Gastroesophageal sphincter (tissue), 4 donors: ENCODE results near the gene ADAMTS7. TPM values are rescaled to one million over a fixed set of nuclear protein-coding genes. Genes with fewer than 3 reads are reported as not detected.
"Not testable (repeated sequence)": the region's sequence is repeated elsewhere in the genome, so short reads cannot be mapped to it uniquely, and the experiment has no call there.

Experiments
- ATAC-seq: fragments of 150-250 bp; one replicate; pipeline ENCODE4 v1.9.1; 2016; ENCODE audit warnings: mild to moderate bottlenecking, moderate library complexity
- H3K27ac ChIP-seq, 4 donors: fragments of 200-600 bp; sonication (generic) in 3 of 4; 1 replicate in 3 of 4; 2 replicates in 1 of 4; pipeline ENCODE4 v1.5.1; 2016 to 2019
- H3K27me3 ChIP-seq: fragments of 200-600 bp; sonication (generic); one replicate; pipeline ENCODE4 v1.5.1; 2019
- H3K36me3 ChIP-seq, 2 donors: fragments of 200-600 bp; sonication (generic); one replicate each; pipeline ENCODE4 v1.5.1; 2019; ENCODE audit warnings: control low read depth in 1 of 2
- H3K4me1 ChIP-seq, 3 donors: fragments of 200-600 bp; sonication (generic); 1 replicate in 2 of 3; 2 replicates in 1 of 3; pipeline ENCODE4 v1.5.1; 2016 to 2019; ENCODE audit warnings: control low read depth in 2 of 3
- H3K4me3 ChIP-seq, 2 donors: fragments of 200-600 bp; sonication (generic); one replicate each; pipeline ENCODE4 v1.5.1; 2019; ENCODE audit warnings: mild to moderate bottlenecking in 1 of 2, moderate library complexity in 1 of 2
- H3K9me3 ChIP-seq, 3 donors: fragments of 200-600 bp; sonication (generic); one replicate each; pipeline ENCODE4 v1.5.1; 2017 to 2019; ENCODE audit warnings: control low read depth in 2 of 3
- EP300 ChIP-seq: sonication (generic); formaldehyde crosslinking; IDR thresholded peaks from one replicate; pipeline ENCODE4 v1.6.1; 2017; ENCODE audit warnings: antibody characterized with exemption, mild to moderate bottlenecking
- POLR2A ChIP-seq, 2 donors: fragments of 450-650 bp; IDR thresholded peaks; one replicate each; pipeline ENCODE4 v1.6.1; 2017; ENCODE audit warnings: antibody characterized with exemption in 2 of 2, mild to moderate bottlenecking in 2 of 2, moderate library complexity in 1 of 2
- POLR2AphosphoS5 ChIP-seq: sonication (generic); formaldehyde crosslinking; IDR thresholded peaks from one replicate; pipeline ENCODE4 v1.6.1; 2017; ENCODE audit warnings: antibody characterized with exemption
- WGBS, 2 donors: methylation state at CpG; one replicate each; pipeline ENCODE4 v1.1.5; 2018; ENCODE audit warnings: low coverage in 1 of 2; 5-methylcytosine and 5-hydroxymethylcytosine counted together
- total RNA-seq, 4 donors: library from RNA; depleted of rRNA; stranded (reverse); fragments of >200 nt; gene quantifications; one replicate each; pipeline ENCODE4 v1.1.0, GENCODE V29; 2016
- TF ChIP-seq, protein P1 (sequence below), 4 experiments: fragments of 200-600 bp in 2 of 4; fragments of 450-650 bp in 2 of 4; sonication (generic) in 1 of 4; IDR thresholded peaks; one replicate each; pipeline ENCODE4 v1.5.1; 2017 to 2019; ENCODE audit warnings: antibody characterized with exemption in 4 of 4, mild to moderate bottlenecking in 2 of 4, moderate library complexity in 2 of 4

The ADAMTS7 gene
- total RNA-seq, 4 donors from 2014 or later = 2.6 to 9.7 (median 4.4) TPM

DNA sequence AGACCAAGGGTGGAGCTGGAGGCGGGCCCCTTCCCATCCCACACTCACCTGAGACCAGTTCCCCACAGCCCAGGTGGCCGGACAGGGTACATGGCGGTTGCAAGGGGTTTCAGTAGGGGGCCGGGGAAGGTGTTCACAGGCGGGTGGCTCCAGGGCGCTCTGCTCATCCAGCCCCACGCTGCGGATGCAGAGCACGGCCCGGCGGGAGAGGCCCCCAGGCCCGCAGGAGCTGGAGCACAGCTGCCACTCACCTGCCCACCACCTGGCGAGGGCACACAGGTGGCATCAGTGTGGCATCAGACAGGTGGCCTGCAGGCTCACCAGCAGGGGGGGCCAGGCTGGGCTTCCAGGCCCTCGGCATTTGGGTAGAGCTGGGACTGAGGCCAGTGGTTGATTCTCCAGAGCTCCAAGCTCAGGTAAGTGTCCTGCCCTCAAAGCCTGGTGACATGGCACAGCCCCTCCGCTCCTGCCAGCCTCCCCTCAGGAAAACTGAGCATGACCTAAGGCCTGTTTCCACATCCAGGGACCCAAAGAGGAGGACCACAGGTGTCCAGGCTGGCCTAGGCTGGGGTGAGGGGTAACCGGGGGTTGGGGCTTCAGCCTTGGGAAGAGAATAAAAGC, 43.8 kb downstream of the ADAMTS7 start:
- Histone ChIP-seq H3K36me3 (no peaks in the 10 kb centered on the region), H3K9me3 (no peaks in the 10 kb centered on the region), H3K4me1 (no peaks in the 10 kb centered on the region), H3K27me3 (no peaks in the 10 kb centered on the region), H3K27ac (no peak overlapping the region), H3K4me3 (no peak overlapping the region)
- TF ChIP-seq, protein P1, sequence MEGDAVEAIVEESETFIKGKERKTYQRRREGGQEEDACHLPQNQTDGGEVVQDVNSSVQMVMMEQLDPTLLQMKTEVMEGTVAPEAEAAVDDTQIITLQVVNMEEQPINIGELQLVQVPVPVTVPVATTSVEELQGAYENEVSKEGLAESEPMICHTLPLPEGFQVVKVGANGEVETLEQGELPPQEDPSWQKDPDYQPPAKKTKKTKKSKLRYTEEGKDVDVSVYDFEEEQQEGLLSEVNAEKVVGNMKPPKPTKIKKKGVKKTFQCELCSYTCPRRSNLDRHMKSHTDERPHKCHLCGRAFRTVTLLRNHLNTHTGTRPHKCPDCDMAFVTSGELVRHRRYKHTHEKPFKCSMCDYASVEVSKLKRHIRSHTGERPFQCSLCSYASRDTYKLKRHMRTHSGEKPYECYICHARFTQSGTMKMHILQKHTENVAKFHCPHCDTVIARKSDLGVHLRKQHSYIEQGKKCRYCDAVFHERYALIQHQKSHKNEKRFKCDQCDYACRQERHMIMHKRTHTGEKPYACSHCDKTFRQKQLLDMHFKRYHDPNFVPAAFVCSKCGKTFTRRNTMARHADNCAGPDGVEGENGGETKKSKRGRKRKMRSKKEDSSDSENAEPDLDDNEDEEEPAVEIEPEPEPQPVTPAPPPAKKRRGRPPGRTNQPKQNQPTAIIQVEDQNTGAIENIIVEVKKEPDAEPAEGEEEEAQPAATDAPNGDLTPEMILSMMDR (IDR thresholded peaks at IDR 0.05) = no peak
- TF ChIP-seq POLR2AphosphoS5 (no peak), EP300 (no peak), POLR2A (IDR thresholded peaks at IDR 0.05) (no peak)
- ATAC-seq = no peak
- WGBS, 2 donors = no CpG with 5 or more reads among the region's 16 CpGs

DNA sequence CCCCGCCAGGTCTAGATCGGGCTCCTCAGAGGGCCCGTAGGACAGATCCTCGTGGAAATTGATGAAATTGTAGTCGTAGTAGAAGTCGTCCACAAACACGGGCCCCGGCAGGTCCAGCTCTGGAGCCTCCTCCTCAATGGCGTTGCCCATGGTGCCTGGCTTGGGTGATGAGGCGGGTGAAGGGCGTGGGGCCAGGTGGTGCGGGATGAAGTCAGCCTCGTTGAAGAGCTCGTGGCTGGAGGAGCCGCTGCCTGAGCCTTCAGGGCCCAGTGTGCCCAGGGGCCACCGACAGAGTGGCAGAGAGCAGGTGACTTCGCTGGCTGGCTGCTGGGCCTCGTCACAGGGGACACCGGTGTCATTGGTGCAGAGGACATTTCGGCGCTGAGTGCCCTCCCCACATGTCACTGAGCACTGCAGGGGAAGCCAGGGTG, 44.6 kb downstream of the ADAMTS7 start:
- ATAC-seq, H3K27ac ChIP-seq: not testable (repeated sequence)
- no CpG with 5 or more reads among the region's 21 CpGs for WGBS, 2 donors

DNA sequence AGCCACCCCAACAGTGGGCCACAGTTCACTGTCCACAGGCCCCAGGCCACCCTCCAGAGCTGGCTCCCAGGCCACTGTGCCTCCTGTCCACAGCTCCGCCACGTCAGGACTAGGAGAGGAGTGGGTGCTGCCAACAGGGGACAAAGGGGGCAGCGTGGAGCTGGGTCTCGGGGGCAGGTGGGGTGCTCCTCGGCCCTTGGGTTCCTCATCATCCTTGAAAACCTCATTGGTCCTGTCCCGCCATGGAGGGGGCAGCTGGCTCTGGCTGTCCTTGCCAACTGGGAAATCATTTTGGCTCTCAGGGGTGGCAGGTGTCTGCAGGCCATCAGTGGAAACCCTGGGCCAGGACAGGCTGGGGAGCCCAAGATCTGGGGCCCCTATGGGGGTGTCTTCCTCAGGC, 45.2 kb downstream of the ADAMTS7 start:
- TF ChIP-seq POLR2AphosphoS5 = no peak
- no peak for TF ChIP-seq EP300
- TF ChIP-seq POLR2A (IDR thresholded peaks at IDR 0.05) = no peak
- TF ChIP-seq, protein P1 (IDR thresholded peaks at IDR 0.05) = no peak
- 80% methylated on average over 1 of the region's 6 CpGs; no CpG with 5 or more reads in 1 of the 2 donors for WGBS, 2 donors
- ATAC-seq = no peak
- H3K9me3 ChIP-seq = no peaks in the 10 kb centered on the region
- no peak overlapping the region for H3K27ac ChIP-seq
- H3K36me3 ChIP-seq = no peaks in the 10 kb centered on the region
- peaks cover 0 to 9% (median 0%) of the 10 kb centered on the region in 3 donors for H3K4me1 ChIP-seq
- no peak overlapping the region for H3K4me3 ChIP-seq
- no peaks in the 10 kb centered on the region for H3K27me3 ChIP-seq

More for the DNA sequence above, 44.6 kb downstream of the ADAMTS7 start:
- not testable (repeated sequence) for H3K4me3 ChIP-seq, H3K4me1 ChIP-seq, H3K36me3 ChIP-seq, H3K9me3 ChIP-seq, H3K27me3 ChIP-seq

DNA sequence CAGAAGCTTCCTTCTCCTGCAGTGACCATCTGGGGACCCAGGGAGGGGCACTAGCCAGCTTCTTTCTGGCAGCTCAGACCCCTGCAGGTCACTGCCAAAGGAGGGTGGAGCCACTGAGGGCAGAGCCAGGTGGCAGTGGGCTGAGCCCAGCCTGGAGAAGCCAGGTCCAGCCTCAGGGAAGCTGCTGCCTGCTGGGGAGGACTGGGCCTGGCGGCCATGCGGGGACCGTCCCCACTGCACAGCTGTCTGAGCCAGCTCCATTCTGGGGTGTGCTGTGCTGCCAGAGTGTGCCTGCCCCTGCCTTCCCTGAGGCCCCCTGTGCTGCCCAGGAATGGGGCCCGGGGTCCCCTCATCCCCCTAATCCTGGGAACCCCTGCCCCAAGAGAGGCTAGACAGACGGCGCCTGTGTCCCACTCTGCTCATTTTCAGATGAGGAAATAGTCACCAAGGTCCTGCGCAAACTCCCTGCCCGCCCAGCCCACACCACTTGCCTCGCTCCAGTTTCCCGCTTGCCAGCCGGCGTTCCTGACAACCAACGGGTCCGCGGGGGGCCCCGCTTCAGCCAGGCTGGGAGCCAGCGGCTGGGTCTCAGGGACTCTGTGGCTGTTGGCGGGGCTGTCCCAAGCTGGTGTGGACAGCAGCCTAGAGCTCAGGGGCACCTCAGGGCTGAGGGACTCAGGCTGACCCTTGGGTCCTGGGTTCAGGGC, 46.0 kb downstream of the ADAMTS7 start:
- H3K9me3 ChIP-seq, ATAC-seq, H3K36me3 ChIP-seq, H3K27ac ChIP-seq, H3K4me3 ChIP-seq, H3K27me3 ChIP-seq: not testable (repeated sequence)
- 100% methylated on average over 3 of the region's 18 CpGs; no CpG with 5 or more reads in 1 of the 2 donors for WGBS, 2 donors
- H3K4me1 ChIP-seq = peaks cover 0 to 14% (median 0%) of the 10 kb centered on the region in 3 donors

DNA sequence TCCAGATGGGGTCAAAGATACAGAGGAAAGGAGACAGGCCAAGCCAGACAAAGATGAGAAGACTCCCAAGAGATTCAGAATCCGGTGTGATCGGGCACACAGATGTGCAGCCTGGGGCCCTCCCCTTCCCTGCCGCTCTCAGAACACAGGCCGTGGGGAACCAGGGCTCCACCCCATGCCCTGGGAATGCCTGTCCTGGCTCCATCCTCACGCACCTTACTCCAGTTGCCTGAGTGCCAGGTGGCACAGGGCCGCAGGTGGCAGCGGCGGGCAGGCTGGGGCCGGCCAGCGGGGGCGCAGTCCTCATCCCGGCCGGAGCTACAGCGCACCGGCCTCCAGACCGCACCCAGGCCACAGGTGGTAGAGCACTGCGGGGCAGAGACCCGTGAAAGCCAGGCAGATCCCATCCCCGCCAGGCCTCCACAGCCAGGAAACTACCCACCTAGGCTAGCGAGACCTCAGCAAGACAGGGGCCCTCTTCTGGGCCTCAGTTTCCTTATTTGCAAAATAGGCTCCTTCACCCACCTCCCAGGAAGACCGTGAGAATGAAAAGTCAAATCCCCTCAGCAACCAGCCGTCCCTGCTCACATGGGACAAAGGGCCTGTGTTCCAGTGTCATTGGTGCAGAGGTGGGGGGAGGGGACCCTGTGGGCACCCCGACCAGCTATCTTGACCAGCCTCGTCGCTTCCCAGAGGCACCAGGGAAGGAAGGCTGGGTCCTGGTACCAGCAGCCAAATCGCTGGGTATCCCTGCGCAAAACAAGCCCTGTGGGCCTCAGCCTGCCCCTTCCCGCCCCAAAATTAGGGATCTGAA, 46.7 kb downstream of the ADAMTS7 start:
- not testable (repeated sequence) for H3K27ac ChIP-seq

DNA sequence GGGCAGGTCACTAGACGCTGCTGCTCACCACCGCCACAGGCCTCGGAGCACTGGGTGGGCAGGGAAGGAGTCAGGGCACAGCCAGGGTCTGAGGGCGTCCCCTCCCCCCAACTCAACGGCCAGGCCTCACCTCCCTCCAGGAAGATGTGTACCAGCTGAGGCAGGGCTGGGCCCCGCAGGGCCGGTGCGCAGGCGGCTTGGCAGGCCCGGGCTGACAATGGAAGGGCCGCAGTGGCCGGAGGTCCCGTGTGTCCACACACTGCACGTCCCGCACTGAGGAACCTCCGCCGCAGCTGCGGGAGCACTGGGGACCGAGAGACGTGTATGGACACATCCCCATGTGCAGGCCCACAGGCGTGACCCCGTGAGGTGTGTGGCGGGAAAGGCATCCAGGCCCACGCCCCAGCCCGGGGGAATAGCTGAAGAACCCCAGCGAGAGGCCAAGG, 47.4 kb downstream of the ADAMTS7 start:
- Histone ChIP-seq H3K4me3 (no peak overlapping the region), H3K27me3 (no peaks in the 10 kb centered on the region), H3K36me3 (no peaks in the 10 kb centered on the region), H3K27ac (no peak overlapping the region), H3K9me3 (no peaks in the 10 kb centered on the region), H3K4me1 (peaks cover 2 to 28% (median 11%) of the 10 kb centered on the region in 3 donors)
- WGBS, 2 donors = no CpG with 5 or more reads among the region's 26 CpGs
- no peak for TF ChIP-seq POLR2A (IDR thresholded peaks at IDR 0.05)
- TF ChIP-seq, protein P1 (IDR thresholded peaks at IDR 0.05) = no peak
- TF ChIP-seq POLR2AphosphoS5 = no peak
- no peak for ATAC-seq

More for the DNA sequence above, 46.7 kb downstream of the ADAMTS7 start:
- whole genome bisulfite sequencing, 2 donors = 60 to 85% methylated on average over 1 to 4 of the region's 28 CpGs
- H3K9me3 ChIP-seq, H3K27me3 ChIP-seq, ATAC-seq, H3K4me3 ChIP-seq, H3K36me3 ChIP-seq: not testable (repeated sequence)
- peaks cover 2 to 21% (median 6%) of the 10 kb centered on the region in 3 donors for H3K4me1 ChIP-seq
